GM19035 (cell line): Measurements from ENCODE around the gene ADAMTS19.

Experiments
- ATAC-seq: cut with Tn5 transposase; IDR thresholded peaks from one replicate; pipeline ENCODE4 v1.9.1; 2021; ENCODE audit not compliant: unreplicated experiment

Gene ADAMTS19

DNA sequence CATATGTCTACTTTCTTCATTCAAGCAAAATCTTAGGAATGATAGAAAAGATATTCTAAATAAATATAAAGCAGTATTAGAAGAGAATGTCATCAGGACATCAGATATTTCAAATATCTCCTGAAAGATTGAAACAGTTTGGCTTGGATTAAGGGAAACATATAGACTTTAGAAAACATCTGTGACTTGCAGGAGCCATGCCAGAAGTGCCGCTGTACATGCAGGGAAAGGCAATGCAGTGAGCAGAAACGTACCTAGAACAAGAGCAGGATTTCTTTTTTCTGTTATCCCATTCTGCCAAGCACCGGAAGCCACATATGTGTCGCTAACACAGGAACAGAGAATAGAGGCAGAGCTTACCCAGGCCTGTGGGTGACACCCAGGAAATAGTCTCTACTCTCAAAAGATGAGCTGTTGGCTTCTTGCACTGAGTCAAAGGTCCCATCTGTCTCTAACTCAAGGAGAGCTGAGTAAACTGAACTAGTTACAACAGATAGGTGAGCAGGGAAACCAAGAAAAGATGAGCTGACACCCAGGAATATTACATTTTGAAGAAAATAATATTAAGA is 5.8 kb downstream of the ADAMTS19 start:
- ATAC-seq, result no peak

DNA sequence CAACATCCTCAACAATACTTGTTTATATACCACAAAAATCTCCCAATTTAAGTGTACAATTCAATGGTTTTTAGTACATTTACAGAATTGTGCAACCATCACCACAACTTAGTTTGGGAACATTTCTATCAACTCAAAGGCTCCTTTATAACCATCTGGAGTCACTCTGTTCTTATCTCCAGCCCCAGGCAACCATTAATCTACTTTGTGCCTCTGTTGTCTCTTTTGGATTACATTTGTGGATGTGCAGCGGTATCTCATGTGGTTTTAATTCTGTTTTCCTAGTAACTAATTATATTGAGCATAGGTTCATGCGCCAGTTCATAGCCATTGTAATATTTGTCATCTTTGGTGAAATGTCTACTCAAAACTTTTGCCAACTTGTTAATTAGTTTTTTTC is 14.4 kb downstream of the ADAMTS19 start:
- no peak for ATAC-seq

DNA sequence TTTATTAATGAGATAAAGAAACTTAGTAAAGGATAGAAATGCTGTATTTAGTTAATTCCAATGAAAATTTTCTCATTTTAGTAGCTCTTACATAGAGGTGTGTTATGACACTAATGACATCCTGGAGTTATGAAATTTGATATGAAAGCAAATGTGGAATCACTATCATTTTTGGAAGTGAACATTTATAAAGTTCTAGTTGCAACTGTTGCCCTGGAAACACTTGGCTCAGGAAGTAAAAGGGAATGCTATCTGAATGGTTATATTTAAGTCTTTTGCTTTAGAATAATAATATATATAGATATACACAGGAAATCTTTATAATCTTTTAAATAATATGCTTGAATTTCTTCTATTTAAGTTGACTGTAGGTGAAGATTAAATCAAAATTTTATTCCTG is 16.7 kb downstream of the ADAMTS19 start:
- ATAC-seq, result no peak

DNA sequence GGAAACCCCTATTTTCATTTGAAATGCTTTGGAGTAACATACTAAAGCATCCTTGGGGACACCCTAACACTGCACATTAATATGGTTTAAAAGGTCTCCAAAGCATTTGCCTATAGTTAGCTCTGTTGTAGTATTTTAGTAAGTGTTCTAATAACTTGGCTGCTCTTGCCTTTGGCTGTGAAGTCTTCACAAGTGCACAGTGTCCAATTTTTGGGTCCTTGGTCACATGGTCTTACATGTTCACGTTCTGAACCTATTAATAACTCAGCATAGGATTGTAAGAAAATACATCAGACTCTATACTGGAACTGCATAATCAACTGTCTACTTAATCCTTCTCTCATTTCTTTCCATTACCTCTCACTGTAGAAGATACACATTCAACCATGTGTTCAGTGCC is 17.4 kb downstream of the ADAMTS19 start:
- no peak for ATAC-seq

DNA sequence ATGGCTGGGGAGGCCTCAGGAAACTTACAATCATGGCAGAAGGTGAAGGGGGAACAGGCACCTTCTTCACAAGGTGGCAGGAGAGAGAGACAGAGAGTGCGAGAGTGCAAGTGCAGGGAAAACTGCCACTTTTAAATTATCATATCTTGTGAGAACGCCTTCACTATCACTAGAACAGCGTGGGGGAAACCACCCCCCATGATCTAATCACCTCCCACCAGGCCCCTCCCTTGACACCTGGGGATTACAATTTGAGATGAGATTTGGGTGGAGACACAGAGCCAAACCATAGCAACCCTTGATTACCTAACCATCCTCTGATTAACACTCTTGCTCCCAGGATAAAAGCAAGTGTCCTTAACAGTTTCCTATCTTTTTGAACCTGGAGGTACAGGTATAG is 21.1 kb downstream of the ADAMTS19 start:
- no peak for ATAC-seq

DNA sequence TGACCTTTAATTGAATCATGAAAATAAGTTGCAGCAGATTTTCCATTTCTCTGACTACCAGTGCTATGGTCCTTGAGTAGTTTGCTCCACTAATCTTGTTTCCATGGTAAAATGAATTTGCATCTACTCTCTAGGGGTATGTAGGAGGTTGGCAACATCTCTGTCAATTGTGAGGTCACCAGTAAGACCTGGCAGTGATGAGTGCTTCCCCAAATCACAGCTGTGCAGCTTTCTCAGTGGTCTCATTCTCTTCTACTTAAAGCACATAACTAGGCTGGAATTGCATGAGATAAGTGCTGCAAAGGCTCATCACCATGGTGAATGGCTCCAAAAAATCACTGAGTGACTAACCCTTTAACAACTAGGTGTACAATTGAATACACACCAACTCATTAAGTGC is 36.3 kb downstream of the ADAMTS19 start:
- ATAC-seq, result no peak

DNA sequence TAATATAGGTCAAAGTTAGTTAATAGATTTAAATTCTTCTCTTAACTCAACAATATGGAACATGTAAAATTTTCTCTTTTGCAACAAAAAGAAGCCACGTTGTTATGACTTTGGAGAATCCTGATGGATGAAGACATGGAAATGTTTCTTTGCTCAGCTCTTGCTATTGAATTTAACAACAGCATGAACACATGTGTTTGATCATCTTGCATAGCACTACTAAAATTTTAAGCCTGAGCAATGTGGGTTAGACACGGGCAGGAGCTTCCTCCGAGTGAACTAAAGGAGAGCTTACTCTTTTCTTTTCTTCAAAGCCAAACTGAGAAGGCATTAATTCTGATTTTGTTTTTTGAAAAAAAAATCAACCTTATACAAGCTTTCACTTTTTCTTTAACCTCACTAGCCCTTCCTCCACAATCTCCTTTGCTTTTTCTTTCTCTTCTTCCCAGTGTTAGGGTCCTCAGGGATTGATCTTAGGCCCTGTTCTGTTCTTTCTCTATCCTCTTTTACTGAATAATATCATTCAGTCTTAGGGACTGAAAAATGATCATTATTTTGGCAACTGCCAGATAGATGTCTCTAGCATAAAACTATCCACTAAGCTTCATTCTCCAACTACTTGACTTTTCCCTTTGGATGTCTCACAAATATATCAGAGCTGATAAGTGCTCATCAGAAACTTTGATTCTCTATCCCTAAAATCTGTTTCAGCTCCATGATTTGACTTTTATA is 36.9 kb downstream of the ADAMTS19 start:
- no peak for ATAC-seq

DNA sequence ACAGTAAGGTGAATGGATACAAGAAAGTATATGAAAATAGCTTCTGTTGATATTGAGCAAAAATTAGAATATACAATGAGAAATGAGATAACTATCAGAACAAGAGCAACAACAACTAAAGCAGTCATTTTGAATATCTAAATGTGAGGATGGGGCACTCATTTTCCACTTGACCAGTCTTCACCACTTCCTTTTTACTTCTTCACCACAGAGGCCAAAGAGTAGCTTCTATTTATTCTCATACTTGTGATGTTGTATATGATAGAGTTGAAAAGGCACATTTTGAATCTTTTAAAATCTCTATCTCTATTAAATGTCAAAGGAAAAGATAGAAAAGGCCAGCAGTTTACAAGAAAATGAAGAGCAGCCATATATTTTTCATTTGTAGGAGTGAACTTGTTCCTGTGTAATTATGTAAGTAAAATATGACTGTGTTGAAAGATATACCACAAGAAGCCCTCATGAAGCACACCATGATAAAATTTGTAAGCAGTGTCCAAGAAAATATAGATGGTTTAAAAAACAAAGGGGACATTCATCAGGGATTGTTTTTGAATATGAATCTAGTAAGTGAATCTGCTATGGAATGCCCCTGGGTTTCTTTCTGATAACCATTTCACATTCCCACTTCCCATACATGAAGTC is 39.2 kb downstream of the ADAMTS19 start:
- ATAC-seq, result peak; percentile 56

DNA sequence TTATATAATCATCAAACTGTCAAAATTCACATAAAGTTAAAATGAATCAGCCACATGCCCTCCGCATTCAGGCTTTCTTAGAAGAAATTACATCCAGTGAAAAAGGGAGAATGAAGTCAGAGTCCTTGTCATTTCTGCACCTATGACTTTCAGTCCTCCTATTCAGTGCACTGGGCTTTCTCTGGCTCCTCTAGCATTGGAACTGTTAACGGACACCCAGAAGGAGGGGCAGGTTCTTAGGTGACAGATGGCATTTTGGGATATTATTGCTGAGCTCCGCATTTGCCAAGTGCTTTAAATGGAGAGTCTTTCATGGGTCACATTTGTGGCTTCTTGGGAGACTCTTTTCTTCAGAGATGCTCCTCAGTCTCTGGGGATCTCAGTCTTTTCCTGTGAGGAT is 40.0 kb downstream of the ADAMTS19 start:
- ATAC-seq, result no peak

DNA sequence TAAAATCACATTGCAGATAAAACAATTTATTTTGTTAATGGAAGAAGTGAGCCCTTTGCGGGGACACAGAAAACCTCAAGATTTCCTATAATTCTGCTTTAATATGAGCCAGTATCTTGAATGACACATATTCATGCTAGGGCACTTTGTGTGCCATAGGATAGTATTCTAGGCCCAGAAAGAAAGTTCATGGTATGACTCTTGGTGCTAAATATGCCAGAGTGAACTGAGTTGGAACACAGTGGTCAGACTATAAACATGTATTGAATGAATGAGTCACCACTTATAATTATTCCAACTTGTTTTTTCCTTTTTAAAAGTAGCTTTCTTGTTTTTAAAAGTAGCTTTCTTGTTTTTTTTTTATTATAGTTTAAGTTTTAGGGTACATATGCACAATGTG is 46.0 kb downstream of the ADAMTS19 start:
- ATAC-seq, result no peak

DNA sequence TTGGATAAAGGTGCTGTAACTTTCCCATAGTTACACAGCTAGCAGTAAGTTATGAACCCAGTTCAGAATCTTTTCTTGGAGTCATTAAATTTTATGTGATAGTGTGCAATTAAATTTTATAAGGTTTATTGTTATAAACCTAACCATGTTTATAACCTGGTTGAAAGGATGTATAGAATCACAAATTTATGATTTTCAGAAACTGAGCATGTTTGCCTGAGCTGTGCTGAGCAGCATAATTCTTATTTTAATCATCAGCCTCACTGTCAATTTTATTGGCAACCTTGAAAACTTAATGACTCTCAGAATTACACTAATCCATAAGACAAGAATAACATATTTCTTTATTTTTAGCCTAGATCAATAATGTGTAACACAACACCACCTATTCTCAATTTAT is 46.9 kb downstream of the ADAMTS19 start:
- ATAC-seq, result no peak

DNA sequence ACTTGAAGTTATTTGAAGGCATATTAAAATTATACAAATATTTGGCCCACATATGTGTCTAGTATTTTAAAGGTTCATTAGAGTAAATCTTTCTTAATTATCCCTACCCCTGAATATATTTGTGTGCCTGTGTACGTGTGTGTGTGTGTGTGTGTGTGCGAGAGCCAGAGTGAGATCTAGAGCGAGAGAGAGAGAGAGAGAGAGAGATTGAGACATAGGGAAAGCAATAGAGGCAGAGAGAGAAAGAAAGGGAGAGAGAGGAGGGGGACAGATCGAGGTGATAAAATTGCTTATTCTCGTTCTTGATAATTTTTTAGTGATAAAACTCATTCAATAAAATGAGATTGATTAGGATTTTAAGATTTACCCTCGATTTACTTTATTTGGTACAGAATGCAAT is 47.4 kb downstream of the ADAMTS19 start:
- ATAC-seq, result no peak

DNA sequence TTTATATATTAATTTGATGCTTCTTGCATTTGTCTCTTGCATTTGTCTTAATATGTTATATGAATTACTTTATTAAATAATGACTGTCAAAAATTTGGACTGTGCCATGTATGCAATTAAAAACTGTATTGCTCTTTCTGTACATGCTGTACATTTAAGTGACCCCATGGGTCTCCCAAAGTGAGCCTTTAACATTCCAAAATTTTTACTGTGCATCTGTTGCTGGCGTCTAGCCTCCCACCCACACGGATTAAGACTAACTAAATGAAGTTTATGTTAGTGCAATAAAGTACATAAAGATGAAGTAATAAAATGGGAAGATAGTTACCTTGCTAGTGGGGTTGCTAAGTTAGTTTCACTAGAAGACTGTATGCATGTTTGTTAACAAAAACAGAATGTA is 48.5 kb downstream of the ADAMTS19 start:
- ATAC-seq, result no peak

DNA sequence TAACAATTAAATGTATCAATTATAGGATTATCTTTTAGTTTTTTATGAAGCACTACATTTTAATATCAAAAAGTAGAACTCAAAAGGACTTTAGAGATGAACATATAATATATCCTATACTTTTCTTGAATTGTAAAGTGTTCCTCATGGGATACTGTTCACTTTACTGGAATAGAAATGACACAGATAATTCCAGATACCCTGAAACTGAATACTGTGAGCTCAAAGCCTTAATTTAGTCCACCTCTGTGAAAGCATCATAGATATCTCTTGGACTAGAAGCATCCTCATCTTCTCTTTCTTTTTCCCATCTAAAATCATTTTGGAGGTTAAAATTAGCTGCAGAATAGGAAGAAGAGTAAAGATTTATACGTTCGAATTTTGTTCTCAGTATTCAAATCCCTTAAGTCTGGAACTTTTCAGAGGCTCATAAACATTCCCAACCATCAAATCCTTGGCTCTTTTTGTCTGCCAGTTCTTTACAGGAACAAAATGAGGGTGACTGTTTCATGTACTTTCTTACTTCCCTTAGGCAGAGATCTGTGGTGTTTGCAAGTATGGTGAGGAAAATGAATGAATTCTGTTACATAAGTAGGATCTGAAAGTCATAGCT is 49.4 kb downstream of the ADAMTS19 start:
- no peak for ATAC-seq

DNA sequence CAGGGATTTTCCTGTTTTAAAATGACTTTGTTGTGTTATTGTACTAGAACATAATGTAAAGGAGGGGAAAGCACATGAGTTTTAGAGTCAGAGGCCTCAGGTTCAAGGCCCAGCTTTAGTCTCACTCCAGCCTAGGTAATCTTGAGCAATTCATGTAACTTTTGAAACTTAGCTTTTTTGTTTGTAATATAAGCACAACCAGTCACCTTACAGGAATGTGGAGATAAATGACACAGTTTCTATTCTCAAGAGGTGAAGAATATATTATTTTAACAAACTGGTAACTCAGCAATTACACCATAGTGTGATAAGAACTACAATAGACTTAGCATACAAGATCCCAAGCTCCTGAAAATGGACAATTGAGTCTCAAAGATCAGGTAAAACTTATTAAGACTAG is 51.2 kb downstream of the ADAMTS19 start:
- ATAC-seq, result no peak

DNA sequence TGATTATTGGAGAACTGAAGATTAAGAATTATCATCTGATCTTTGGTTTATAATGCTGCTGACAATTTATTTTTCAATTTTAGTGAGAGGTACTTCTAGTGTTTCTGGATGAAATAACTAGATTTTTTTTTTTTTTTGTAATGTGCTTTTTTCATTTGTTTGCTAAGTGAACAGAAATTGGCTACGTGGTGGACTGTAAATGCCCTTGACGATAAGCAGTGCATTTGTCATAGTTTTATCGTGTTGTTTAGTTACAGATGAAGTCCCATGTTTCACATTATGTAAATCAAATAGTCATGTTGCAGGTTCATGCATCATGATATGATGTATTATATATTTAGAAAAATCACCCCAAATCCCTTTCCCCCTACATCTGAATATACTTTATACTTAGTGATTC is 81.0 kb downstream of the ADAMTS19 start:
- no peak for ATAC-seq

DNA sequence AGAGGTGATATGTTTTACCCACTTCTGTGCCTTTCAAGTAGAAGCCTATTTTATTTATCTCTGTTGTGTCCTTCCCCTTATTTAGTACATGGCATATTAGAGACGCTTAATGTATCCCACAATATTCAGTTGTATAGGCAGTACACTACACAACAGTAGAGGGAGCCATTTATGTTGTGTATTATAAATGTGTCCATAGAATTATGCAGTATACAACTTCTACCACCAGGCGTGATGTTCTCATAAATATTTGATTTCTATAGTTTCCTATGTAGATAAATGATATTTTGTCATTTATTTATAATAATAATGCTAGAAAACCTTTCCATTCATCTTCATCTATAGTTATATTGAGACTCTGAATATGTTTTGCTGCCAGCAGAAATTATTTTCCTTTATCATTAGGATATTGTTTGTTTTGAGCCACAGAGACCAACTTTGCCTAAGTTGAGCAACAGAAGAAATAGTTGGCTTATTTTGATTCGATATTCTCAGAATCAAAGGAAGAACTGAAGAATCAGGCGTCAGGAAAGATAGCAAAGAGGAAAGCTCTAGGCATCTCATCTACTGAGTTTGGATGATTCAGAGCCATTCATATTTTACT is 81.7 kb downstream of the ADAMTS19 start:
- no peak for ATAC-seq

DNA sequence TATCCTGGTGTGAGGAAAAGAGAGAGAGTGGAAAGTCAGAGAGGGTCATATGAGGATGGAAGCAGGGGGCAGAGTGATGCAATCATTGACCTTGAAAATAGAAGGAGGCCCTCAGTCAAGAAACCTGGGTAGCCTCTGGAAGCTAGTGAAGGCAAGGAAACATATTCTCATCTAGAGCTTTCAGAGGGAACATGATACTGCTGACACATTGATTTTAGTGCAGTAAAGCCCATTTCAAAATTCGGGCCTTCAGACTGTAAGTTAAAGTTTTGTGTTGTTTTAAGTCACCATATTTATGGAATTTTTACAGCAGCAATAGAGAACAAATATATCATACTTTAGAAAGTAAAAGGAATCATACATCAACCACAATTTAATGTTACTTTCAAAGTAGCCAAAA is 87.0 kb downstream of the ADAMTS19 start:
- no peak for ATAC-seq

DNA sequence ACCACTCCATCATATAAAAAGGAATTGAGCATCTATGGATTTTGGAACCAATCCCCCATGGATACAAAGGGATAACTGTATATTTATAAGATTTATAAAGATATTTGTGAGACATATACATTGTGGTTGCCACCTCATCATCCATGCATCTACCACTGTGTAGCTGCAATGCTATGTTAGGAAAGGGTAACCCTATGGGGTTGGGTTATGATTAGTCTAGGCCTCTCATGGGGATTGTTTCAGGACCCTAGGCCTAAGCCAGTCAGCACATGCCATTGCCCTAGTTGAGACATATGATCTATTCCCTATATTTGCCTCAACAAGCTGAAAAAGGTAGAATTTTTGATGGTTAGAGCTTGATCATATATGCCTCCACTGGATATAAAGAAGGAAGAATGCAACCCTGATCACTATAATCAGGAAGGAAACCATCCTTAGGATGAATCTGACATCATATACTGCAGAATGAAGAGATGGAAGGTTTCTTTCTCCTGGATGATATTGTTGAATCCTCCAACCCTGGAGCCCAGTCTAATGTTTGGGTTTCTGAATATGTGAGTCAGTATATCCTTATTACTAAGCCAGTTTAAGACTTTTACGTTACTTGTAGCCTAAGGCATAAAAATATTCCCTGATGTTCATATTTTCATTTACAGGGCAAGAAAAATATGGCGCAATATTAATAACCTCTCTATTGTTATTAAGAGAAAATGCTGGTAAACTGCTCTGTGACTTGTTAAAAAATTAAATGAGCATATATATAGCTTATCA is 94.2 kb downstream of the ADAMTS19 start:
- ATAC-seq, result no peak

DNA sequence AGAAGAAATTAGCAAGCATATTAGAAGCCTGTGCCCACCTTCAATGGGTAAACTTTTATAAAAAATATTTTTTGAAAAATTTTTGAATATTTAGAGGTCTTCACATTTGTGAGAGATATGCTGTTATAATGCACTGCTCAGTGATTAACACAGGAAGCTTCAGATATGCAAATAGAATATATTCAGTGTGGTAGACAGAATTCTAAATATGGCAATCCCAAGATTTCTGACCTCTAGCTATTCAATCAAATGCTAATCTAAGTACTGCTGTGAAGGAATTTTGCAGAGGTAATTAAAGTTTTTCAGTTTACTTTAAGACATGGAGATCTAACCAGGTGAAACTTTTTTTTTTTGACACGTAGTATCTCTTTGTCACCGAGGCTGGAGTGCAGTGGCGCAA is 103.5 kb downstream of the ADAMTS19 start:
- no peak for ATAC-seq

DNA sequence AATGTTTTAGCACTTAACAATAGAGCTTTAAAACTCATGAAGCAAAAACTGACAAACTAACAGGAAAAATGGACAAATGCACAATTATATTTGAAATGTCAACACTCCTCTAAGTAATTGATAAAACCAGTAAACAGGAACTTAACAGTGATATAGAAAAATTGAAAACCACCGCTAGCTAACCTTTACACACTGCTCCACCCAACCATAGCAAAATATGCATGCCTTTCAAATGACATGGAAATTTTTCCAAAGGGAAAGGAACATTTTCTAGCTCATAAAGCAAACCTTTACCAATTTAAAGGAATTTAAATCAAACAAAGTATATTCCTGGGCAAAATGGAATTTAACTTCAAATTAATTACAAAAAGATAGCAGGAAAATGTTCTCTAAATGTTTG is 109.2 kb downstream of the ADAMTS19 start:
- no peak for ATAC-seq
